H9 (cell line): ENCODE measurements around the gene HAL. TPM values are rescaled to one million over a fixed set of nuclear protein-coding genes. Genes with fewer than 3 reads are reported as not detected.

Experiments
- DNase-seq: peaks from one replicate; pipeline ENCODE4 v3.0.0-alpha.2; 2017
- H2AFZ ChIP-seq: one replicate; pipeline ENCODE4 v1.6.1; 2013; ENCODE audit warnings: mild to moderate bottlenecking, low read length, control low read depth, moderate library complexity
- H2AK5ac ChIP-seq: 2 replicates; pipeline ENCODE4 v1.6.1; 2013; ENCODE audit warnings: low read length, control low read depth, mixed read lengths; ENCODE audit not compliant: insufficient read length
- H2BK120ac ChIP-seq: one replicate; pipeline ENCODE4 v1.6.1; 2013; ENCODE audit warnings: low read depth, mild to moderate bottlenecking, low read length, control low read depth, inconsistent platforms; ENCODE audit not compliant: poor library complexity, severe bottlenecking
- H2BK12ac ChIP-seq: 2 replicates; pipeline ENCODE4 v1.6.1; 2013; ENCODE audit warnings: low read length, control low read depth, mixed read lengths, low read depth; ENCODE audit not compliant: insufficient read length
- H2BK15ac ChIP-seq: 2 replicates; pipeline ENCODE4 v1.6.1; 2013; ENCODE audit warnings: low read depth, low read length, control low read depth
- H2BK20ac ChIP-seq: one replicate; pipeline ENCODE4 v1.6.1; 2013; ENCODE audit warnings: low read depth, mild to moderate bottlenecking, low read length, control low read depth, inconsistent platforms; ENCODE audit not compliant: poor library complexity, severe bottlenecking
- H2BK5ac ChIP-seq: 2 replicates; pipeline ENCODE4 v1.6.1; 2013; ENCODE audit warnings: low read length, control low read depth, mixed read lengths; ENCODE audit not compliant: insufficient read length
- H3K14ac ChIP-seq: 2 replicates; pipeline ENCODE4 v1.6.1; 2013; ENCODE audit warnings: low read length, control low read depth; ENCODE audit not compliant: insufficient read depth
- H3K18ac ChIP-seq: 2 replicates; pipeline ENCODE4 v1.6.1; 2013; ENCODE audit warnings: low read depth, mild to moderate bottlenecking, mixed read lengths, low read length, control low read depth; ENCODE audit not compliant: insufficient read length
- H3K23ac ChIP-seq: 2 replicates; pipeline ENCODE4 v1.6.1; 2013; ENCODE audit warnings: low read length, control low read depth, mixed read lengths, low read depth; ENCODE audit not compliant: insufficient read length
- H3K23me2 ChIP-seq: 2 replicates; pipeline ENCODE4 v1.6.1; 2013; ENCODE audit warnings: low read depth, mild to moderate bottlenecking, mixed read lengths, low read length, control low read depth; ENCODE audit not compliant: insufficient read length, poor library complexity, severe bottlenecking
- H3K27ac ChIP-seq: 2 replicates; pipeline ENCODE4 v1.5.1; 2013; ENCODE audit warnings: low read length, control low read depth, mixed read lengths, low read depth; ENCODE audit not compliant: insufficient read length
- H3K27me3 ChIP-seq: 2 replicates; pipeline ENCODE4 v1.6.1; 2013; ENCODE audit warnings: low read length, control low read depth, inconsistent platforms; ENCODE audit not compliant: insufficient read depth
- H3K4ac ChIP-seq: 2 replicates; pipeline ENCODE4 v1.6.1; 2013; ENCODE audit warnings: low read depth, mild to moderate bottlenecking, control low read depth, inconsistent platforms, low read length, moderate library complexity
- H3K4me1 ChIP-seq: 2 replicates; pipeline ENCODE4 v1.6.1; 2013; ENCODE audit warnings: low read length, control low read depth, inconsistent platforms; ENCODE audit not compliant: insufficient read depth
- H3K4me2 ChIP-seq: 2 replicates; pipeline ENCODE4 v1.6.1; 2013; ENCODE audit warnings: low read length, control low read depth, mixed read lengths; ENCODE audit not compliant: insufficient read length, insufficient read depth
- H3K56ac ChIP-seq: 2 replicates; pipeline ENCODE4 v1.6.1; 2013; ENCODE audit warnings: low read depth, mild to moderate bottlenecking, mixed read lengths, low read length, control low read depth; ENCODE audit not compliant: insufficient read length
- H3K79me1 ChIP-seq: 2 replicates; pipeline ENCODE4 v1.6.1; 2013; ENCODE audit warnings: low read depth, mild to moderate bottlenecking, moderate library complexity, low read length, control low read depth, inconsistent platforms; ENCODE audit not compliant: insufficient read depth, poor library complexity, severe bottlenecking
- H3K79me2 ChIP-seq: 2 replicates; pipeline ENCODE4 v1.6.1; 2013; ENCODE audit warnings: low read length, control low read depth, inconsistent platforms; ENCODE audit not compliant: insufficient read depth
- H3K9ac ChIP-seq: 2 replicates; pipeline ENCODE4 v1.6.1; 2013; ENCODE audit warnings: low read length, control low read depth, mixed read lengths; ENCODE audit not compliant: insufficient read length; ENCODE audit errors: extremely low read depth
- H3K9me3 ChIP-seq: one replicate; pipeline ENCODE4 v1.6.1; 2013; ENCODE audit warnings: low read depth, low read length, inconsistent platforms; ENCODE audit not compliant: control insufficient read depth
- H3T11ph ChIP-seq: one replicate; pipeline ENCODE4 v1.6.1; 2013; ENCODE audit warnings: mild to moderate bottlenecking, low read length, control low read depth, inconsistent platforms
- H4K20me1 ChIP-seq: one replicate; pipeline ENCODE4 v1.6.1; 2013; ENCODE audit not compliant: control insufficient read depth, insufficient read length, insufficient read depth
- H4K5ac ChIP-seq: 2 replicates; pipeline ENCODE4 v1.6.1; 2013; ENCODE audit warnings: low read depth, mild to moderate bottlenecking, mixed read lengths, low read length, control low read depth; ENCODE audit not compliant: insufficient read length
- H4K8ac ChIP-seq: replicated peaks from 2 replicates; pipeline ENCODE4 v1.6.1; 2013; ENCODE audit warnings: low read length, control low read depth, mixed read lengths, low read depth; ENCODE audit not compliant: insufficient read length
- H4K91ac ChIP-seq: 2 replicates; pipeline ENCODE4 v1.6.1; 2013; ENCODE audit warnings: low read depth, mild to moderate bottlenecking, moderate library complexity, mixed read lengths, low read length, control low read depth; ENCODE audit not compliant: insufficient read length
- H3K27ac Mint-ChIP-seq, 3 experiments: 2 replicates in 2 of 3; 3 replicates in 1 of 3; pipeline ENCODE4 v1.8.0; 2020 to 2021; ENCODE audit warnings: mixed read lengths in 3 of 3, mild to moderate bottlenecking in 1 of 3, moderate library complexity in 1 of 3
- H3K27me3 Mint-ChIP-seq: 2 replicates; pipeline ENCODE4 v1.8.0; 2021; ENCODE audit warnings: low read depth, mild to moderate bottlenecking, moderate library complexity, mixed read lengths
- H3K36me3 Mint-ChIP-seq, 3 experiments: 2 replicates in 2 of 3; 3 replicates in 1 of 3; pipeline ENCODE4 v1.8.0; 2020 to 2021; ENCODE audit warnings: low read depth in 3 of 3, mixed read lengths in 3 of 3; ENCODE audit not compliant: insufficient read depth in 1 of 3
- H3K4me1 Mint-ChIP-seq, 2 experiments: 2 replicates each; pipeline ENCODE4 v1.8.0; 2020; ENCODE audit warnings: mixed read lengths in 2 of 2
- H3K4me3 Mint-ChIP-seq, 2 experiments: 2 replicates in 1 of 2; 3 replicates in 1 of 2; pipeline ENCODE4 v1.8.0; 2020 to 2021; ENCODE audit warnings: mild to moderate bottlenecking in 2 of 2, mixed read lengths in 2 of 2, moderate library complexity in 1 of 2
- H3K9me3 Mint-ChIP-seq, 2 experiments: 2 replicates in 1 of 2; 3 replicates in 1 of 2; pipeline ENCODE4 v1.8.0; 2020; ENCODE audit warnings: mild to moderate bottlenecking in 2 of 2, mixed read lengths in 2 of 2, moderate library complexity in 1 of 2
- WGBS: extraction: QIAGEN DNeasy Blood & Tissue Kit; methylation state at CpG from one replicate; pipeline ENCODE4 v1.1.7; 2013; ENCODE audit warnings: missing lambda C conversion rate, low lambda C conversion rate, mixed read lengths; ENCODE audit not compliant: insufficient read length; ENCODE audit errors: extremely low coverage; 5-methylcytosine and 5-hydroxymethylcytosine counted together
- total RNA-seq: library from RNA; stranded (reverse); gene quantifications from 2 replicates; pipeline ENCODE4 v1.2.1, GENCODE V29; 2021
- TF ChIP-seq, protein P1 (sequence below): fragments of 200-600 bp; sonication (generic); conservative IDR thresholded peaks from 3 replicates; pipeline ENCODE4 v1.8.0; 2021; ENCODE audit warnings: antibody characterized with exemption, mild to moderate bottlenecking

Gene HAL
- total RNA-seq, 1 experiment from 2014 or later = 0.35 TPM

- no peaks in the 10 kb centered on the region for H3K9me3 ChIP-seq
- H3K79me1 ChIP-seq = no peaks in the 10 kb centered on the region
- no peaks in the 10 kb centered on the region for H3K23me2 ChIP-seq
- H4K91ac ChIP-seq = no peak overlapping the region
- H4K20me1 ChIP-seq = no peaks in the 10 kb centered on the region
- TF ChIP-seq, protein P1, sequence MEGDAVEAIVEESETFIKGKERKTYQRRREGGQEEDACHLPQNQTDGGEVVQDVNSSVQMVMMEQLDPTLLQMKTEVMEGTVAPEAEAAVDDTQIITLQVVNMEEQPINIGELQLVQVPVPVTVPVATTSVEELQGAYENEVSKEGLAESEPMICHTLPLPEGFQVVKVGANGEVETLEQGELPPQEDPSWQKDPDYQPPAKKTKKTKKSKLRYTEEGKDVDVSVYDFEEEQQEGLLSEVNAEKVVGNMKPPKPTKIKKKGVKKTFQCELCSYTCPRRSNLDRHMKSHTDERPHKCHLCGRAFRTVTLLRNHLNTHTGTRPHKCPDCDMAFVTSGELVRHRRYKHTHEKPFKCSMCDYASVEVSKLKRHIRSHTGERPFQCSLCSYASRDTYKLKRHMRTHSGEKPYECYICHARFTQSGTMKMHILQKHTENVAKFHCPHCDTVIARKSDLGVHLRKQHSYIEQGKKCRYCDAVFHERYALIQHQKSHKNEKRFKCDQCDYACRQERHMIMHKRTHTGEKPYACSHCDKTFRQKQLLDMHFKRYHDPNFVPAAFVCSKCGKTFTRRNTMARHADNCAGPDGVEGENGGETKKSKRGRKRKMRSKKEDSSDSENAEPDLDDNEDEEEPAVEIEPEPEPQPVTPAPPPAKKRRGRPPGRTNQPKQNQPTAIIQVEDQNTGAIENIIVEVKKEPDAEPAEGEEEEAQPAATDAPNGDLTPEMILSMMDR = no peak
- no peak overlapping the region for H4K8ac ChIP-seq
- WGBS = no CpG with 5 or more reads among the region's 5 CpGs
- no peak overlapping the region for H2AFZ ChIP-seq
- Mint-ChIP-seq H3K4me3 (no peak overlapping the region), H3K36me3 (peaks cover 3 to 22% (median 20%) of the 10 kb centered on the region in 3 experiments; a peak in 5 of 7 replicates), H3K9me3 (no peaks in the 10 kb centered on the region), H3K4me1 (peaks cover 6 to 8% of the 10 kb centered on the region in 2 experiments), H3K27me3 (no peaks in the 10 kb centered on the region), H3K27ac (peak overlapping the region in 1 of 3 experiments; percentile 66; a peak in 2 of 7 replicates)
- no peak overlapping the region for H2BK5ac ChIP-seq
- H2BK20ac ChIP-seq = no peak overlapping the region
- H3K23ac ChIP-seq = no peak overlapping the region
- H3K4ac ChIP-seq = no peak overlapping the region
- no peak overlapping the region for H4K5ac ChIP-seq
- no peak overlapping the region for H3K27ac ChIP-seq
- no peaks in the 10 kb centered on the region for H3K79me2 ChIP-seq
- H3K9ac ChIP-seq = no peak overlapping the region
- H2AK5ac ChIP-seq = no peak overlapping the region
- no peak overlapping the region for H3T11ph ChIP-seq
- H3K14ac ChIP-seq = no peak overlapping the region
- no peak overlapping the region for H2BK12ac ChIP-seq
- H3K4me2 ChIP-seq = no peak overlapping the region
- H3K18ac ChIP-seq = no peak overlapping the region
- no peak overlapping the region for H2BK120ac ChIP-seq
- H3K56ac ChIP-seq = no peak overlapping the region
- no peaks in the 10 kb centered on the region for H3K27me3 ChIP-seq
- DNase-seq = no peak
- no peaks in the 10 kb centered on the region for H3K4me1 ChIP-seq
- H2BK15ac ChIP-seq = no peak overlapping the region
Measured at GRCh38 chr12:95999484-95999883, 3.3 kb upstream of the HAL start.
